Glomerular visceral epithelial cell (primary cell): ENCODE measurements around the gene NOL9.

ENCODE experiments used
- DNase-seq: peaks from one replicate; pipeline ENCODE4 v3.0.0-alpha.2; 2016; ENCODE audit errors: extremely low spot score

The NOL9 gene

GRCh38 chr1:6590046-6590445 lies 35.7 kb upstream of the NOL9 start:
- DNase-seq: no peak

GRCh38 chr1:6588893-6589520 lies 34.7 kb upstream of the NOL9 start:
- no peak for DNase-seq

- DNase-seq: no peak
Measured at GRCh38 chr1:6588128-6588892, 34.0 kb upstream of the NOL9 start.

- DNase-seq: no peak
Measured at GRCh38 chr1:6587261-6588005, 33.1 kb upstream of the NOL9 start.

GRCh38 chr1:6586404-6586816 lies 32.1 kb upstream of the NOL9 start:
- DNase-seq: no peak

GRCh38 chr1:6585841-6586240 lies 31.5 kb upstream of the NOL9 start:
- no peak for DNase-seq

GRCh38 chr1:6585081-6585722 lies 30.9 kb upstream of the NOL9 start:
- no peak for DNase-seq

- no peak for DNase-seq
Measured at GRCh38 chr1:6584126-6585080, 30.1 kb upstream of the NOL9 start.

GRCh38 chr1:6582370-6582769 lies 28.1 kb upstream of the NOL9 start:
- DNase-seq: no peak

GRCh38 chr1:6581561-6582305 lies 27.4 kb upstream of the NOL9 start:
- no peak for DNase-seq

GRCh38 chr1:6580593-6581409 lies 26.5 kb upstream of the NOL9 start:
- no peak for DNase-seq

GRCh38 chr1:6580119-6580592 lies 25.8 kb upstream of the NOL9 start:
- DNase-seq: no peak

GRCh38 chr1:6579374-6580118 lies 25.2 kb upstream of the NOL9 start, which contains the start of gene ZBTB48:
Gene ZBTB48, plus strand, starts transcription at chr1:6579994. Its CDS starts 616 bp downstream, at chr1:6580610.
- peak; percentile 98 for DNase-seq

- DNase-seq: no peak
Measured at GRCh38 chr1:6578624-6579373, 24.5 kb upstream of the NOL9 start.

- no peak for DNase-seq
Measured at GRCh38 chr1:6577831-6578525, 23.7 kb upstream of the NOL9 start.

GRCh38 chr1:6574818-6575217 lies 20.5 kb upstream of the NOL9 start:
- no peak for DNase-seq

GRCh38 chr1:6574025-6574620 lies 19.8 kb upstream of the NOL9 start:
- DNase-seq: no peak
